ENCODE data around the gene MST1.
A peak's percentile ranks its signal among the peaks of the same experiment; 100 is the strongest.
"Not testable (repeated sequence)": the region's sequence is repeated elsewhere in the genome, so short reads cannot be mapped to it uniquely, and the experiment has no call there.

The MST1 gene

DNA sequence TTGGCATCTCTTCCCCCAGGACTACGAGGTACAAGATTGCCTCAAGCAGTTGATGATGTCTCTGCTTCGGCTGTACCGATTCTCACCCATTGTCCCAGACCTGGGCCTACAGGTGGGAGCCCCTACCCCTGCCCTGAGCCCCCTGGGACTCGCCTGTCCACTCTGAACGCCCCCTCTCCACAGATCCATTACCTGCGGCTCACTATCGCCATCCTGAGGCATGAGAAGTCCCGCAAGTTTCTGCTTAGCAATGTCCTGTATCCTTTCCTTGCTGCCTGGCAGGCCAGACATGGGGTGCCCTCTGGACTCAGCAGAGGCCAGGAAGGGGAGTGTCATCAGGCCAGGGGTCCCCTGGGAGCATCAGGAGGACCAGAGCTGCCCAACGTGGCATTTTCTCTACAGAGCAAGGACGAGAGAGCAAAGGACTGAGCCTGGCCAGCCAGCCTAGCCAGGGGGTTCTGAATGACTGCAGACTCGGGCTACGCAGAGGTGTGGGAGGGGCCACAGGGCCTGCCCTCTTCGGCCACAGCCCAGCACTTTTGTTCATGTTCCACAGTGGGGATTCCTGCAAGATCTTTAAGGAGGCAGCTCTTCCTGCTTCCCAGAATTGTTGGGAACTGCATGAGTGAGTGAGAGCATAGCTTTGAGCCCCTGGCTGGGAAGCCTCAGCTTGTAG is 11.3 kb upstream of the MST1 start:
- DNase-seq, result no peak

DNA sequence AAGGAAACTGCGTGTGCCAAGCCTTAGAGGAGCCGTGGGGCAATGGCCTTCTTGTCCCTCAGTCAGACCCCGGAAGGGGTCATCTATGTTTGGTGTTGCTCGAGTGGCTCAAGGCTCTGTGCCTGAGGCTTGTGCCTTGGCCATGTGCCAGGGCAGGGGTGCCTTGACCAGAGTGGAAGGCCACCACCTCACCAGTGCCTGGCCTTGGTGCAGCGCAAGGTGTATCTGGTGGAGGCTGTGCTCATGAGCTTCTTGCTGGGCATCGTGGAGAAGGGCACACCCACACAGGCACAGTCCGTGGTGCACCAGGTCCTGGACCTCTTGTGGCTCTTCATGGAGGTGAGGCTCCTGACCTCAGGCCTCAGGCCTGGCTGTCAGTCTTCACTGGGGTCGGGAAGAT is 10.7 kb upstream of the MST1 start:
- no peak for DNase-seq

DNA sequence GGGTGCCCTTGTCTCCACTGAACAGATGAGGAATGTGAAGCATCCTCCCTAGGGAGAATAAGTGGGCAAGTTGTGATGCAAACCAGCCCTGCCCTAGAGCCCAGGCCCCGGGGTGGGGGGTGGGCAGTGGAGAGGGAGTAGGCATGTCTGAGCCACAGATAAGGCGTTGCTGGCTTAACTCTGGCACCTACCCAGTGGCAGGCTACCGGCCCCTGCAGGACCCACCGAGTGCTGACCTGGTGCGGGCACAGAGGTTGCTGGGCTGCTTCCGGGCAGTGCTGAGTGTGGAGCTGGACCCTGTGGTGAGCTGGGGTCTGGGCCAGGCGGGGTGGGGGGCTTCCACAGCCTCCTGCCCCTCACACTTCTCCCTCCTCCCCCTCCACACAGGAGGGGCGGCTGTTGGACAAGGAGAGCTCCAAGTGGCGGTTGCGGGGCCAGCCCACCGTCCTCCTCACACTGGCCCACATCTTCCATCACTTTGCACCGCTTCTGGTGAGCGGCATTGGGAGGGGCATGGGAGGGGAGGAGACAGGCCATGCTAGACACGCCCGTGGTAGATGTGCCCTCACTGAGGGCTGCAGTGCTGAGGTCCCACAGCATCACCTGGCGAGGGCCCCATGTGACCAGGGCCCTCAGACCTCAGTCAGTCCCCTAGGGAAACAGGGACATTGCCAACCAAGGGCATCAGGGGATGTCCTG is 10.2 kb upstream of the MST1 start:
- DNase-seq, result peak; percentile 53

DNA sequence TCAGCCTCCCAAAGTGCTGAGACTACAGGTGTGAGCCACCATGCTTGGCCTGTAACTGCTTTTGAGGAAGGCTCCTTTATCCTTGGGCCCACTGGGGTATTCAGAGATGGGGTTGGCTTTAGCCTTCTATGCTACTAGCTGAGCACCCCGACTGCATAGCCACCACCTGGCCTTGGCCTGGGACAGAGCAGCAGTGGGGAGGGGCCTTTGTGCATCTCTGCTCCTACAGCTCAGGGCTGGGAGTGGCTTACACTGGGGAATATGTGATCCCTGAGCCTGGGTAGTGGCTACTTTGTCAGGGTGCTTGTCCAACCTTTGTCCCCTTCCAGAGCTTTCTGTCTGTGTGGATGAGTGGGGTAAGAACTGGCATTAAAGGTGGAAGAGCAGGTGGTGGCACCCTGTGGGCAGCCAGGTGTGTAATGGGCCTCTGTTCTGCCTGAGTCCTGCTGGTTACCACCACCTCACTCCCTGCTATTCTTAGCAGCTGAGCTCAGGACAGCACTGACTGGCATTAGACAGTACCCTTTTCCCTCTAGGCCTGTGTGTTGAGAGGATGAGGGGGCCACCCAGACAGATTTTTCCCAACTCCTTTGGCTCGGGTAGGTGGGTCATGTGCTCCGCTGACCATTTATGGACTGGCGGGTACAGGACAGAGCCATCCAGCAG is 6.2 kb upstream of the MST1 start:
- not testable (repeated sequence) for DNase-seq

DNA sequence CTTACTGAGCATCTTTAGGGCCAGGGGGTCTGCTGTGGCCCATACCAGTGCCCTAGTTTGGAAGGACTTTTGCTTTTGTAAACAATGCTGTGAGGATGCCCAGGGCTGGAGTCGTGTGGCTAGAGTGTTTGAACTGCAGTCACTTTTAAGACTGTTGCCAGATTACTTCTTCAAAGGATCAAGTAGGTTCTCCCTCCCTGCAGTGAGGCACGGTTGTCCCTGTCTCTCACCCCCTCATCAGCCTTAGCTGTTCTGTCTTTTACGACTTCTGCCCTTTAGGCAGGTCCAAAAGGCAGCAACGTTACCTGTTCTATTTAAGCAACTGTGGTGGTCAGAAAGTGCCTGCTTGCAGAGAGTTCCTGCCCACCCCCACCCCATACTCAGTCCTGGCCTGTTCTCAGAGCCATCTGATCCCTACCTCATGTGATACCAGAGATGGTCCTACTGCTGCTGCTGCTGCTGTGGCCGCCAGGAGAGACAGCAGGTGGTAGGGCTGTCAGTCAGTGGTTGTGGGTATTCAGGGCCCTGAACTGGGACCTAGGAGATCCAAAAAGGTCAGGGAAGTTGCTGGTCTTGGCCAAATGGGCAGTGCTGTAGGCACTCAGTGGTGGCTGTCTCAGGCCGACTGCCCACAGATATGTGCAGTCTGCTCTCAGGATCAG is 5.3 kb upstream of the MST1 start:
- not testable (repeated sequence) for DNase-seq

DNA sequence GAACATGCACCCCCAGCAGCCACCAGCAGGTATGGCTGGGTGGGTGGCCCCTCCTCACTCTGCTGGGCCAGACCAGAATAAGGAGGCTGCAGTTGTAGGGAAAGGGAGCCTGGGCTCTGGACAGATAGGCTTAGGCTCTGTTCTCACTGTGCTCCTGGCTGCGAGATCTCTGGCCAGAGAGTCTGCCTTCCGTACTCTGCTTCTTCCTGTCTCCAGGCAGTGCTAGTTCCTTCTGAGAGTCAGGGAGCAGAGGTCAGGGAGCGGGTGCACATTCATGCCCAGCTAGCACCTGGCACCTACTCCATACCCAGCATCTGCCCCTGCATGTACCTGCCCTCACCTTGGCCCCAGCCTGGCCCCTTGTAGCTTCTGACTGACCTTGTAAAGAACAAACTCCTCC is 2.2 kb upstream of the MST1 start:
- DNase-seq, result not testable (repeated sequence)

DNA sequence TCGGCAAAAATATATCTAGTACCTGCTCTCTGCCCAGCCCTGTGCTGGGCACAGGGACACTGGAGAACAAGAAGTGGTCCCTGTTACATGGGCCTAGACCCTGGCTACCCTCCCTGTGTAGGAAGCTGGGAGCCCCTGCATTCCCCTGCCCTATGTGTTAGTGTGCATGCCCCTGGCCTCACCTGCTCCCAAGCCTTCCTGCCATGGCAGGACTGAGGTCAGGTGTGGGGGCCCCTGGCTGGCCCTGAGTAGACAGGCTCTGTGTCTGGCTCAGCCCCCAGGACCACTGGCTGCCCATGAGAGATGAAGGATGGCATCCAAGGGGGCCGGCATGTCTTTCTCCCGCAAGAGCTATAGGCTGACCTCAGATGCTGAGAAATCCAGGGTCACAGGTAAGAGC is 1.6 kb upstream of the MST1 start:
- DNase-seq, result not testable (repeated sequence)

DNA sequence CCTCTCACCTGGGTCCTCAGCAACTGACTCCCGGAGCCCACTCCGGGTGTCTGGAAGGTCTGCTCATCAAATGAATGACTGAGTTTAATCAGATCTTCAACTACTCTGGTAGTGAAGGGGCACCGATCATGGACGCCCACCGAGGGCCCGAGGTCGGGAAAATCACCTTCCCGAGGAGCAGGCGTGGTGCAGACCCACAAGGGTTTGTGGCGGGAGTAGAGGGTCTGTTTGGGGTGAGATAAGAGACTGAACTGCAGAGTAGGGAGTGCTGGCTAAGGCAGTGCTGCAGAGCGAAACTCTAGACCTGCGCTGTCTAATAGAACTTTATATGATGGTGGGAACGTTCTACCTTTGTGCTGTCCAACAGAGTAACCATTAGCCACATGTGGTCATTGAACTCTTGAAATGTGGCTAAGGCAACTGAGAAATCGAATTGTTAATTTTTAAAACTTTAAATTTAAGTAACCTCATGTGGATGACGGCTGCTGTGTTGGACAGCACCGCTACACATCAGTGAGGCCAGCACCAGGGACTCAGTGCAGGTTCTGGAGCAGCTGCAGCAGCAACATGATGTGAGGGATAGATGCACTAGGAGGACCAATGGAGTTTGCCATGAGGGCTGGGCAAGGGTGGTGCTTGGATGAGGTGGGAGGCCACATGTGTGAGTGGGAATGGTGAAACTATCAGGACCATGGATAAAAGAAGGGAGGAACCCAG is 792 bp upstream of the MST1 start:
- DNase-seq, result peak; percentile 85

DNA sequence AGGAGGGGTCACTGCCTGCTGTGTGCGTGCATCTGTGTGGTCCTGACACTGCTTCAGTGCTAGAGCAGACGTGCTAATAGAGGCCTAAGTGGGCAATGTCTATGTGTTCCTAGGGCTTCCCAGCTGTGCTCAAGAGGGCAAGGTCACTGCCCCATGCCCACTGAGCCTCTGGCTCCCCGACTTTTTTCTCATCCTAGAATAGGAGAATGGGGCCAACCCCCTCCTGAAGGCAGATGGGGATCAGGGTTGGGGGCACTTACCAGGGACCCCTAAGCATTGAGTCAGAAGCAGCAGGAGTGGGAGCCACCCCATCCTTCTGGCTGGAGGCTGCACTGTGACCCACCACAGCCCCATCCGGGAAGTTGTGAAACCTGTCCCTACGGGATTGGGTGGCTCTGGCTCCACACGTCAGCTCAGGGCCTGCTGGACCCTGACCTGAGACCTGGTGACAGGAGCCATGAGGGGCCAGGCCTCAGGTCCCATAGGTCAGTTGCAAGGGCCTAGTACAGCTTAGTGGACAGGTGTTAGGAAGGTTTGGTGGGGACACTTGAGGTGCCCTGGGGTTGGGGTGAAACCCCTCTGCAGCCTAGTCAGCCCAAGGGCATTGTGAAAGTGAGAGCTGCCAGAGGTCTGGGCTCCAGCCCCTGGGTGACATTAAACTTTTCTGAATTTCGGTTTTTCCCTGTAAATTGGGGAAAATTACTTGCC is 782 bp downstream of the MST1 start:
- DNase-seq, result not testable (repeated sequence)

DNA sequence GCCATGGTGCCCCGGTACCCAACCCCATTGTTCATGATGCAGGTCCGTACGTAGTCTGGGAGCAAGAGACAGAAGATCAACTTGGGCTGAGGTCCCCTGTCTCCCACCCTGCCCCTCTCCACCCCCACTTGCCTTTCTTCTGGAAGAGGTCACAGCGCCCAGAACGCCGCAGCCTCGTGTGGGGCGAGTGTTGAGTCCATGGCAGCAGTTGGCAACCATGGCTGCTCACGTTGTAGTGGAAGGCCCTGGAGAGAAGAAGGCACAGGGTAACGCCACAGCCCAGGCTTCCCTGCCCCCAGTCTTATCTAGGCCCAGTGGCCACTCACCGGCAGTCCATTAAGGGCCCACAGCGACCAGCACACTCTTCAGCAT is 1.9 kb downstream of the MST1 start:
- DNase-seq, result not testable (repeated sequence)

DNA sequence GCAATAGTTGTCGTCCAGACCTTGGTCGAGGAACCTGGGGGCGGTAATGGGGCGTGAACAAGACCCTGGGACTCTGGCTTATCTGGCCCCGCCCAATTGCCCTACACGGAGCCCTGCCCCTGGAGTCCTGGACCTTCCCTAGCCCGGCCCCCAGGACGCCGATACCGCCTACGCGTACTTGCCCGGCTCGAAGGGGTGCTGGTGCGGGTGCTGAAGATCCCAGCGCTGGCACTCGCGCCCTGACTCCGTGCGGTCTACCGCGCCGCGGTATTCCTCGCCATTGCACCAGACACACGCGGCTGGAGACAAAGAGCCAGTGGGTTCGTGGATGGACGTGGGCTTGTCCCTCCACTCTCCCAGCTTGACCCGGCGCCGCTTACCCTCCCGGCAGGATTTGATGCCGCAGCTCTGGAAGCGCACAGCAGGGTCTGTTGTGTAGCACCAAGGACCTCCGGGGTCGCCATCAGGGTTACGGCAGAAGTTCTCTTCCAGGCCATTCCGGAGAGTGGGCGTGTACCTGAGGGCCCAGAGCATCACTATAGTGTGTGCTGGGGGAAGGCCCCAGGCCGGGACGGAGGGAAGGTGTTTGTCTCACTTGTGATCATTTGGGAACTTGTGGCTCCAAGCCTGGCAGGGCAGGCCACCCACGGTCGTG is 2.4 kb downstream of the MST1 start:
- peak; percentile 93 for DNase-seq

DNA sequence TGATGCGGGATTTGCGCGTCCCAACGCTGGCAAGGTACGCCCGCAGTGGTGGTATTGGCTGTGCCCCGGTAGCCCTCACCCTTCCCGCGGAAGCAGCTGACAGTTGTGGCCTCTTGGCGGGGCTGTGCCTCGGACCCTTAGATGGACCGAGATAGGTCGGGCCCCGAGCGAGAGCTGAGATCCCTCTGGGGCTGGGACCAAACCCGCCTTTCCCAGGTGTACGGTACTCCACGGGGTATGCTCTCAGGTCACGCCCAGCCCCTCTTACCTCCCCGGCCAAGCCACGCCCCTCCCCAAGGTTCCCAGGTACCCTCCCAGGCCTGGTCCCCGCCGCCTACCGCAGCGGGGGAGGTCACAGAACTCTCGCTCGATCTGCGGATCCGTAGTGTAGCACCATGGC is 2.9 kb downstream of the MST1 start:
- peak; percentile 51 for DNase-seq

DNA sequence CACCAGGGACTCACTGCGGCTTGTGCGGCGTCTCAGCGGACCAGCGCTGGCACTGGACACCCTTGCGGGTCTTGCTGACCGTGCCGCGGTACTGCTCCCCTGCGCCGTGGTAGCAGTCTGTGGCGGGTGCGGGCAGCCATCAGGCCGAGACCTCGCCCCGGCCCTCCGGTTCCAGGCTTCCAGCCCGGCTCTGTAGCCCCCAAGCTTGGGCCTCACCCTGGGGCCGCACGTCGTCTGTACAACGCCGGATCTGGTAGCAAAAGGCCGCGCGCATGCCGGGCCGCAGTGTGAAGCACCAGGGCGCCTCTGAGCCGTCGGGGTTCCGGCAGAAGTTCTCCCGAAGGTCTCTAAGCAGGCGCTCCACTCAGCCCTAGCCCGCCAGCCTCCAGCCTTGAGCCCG is 3.4 kb downstream of the MST1 start:
- not testable (repeated sequence) for DNase-seq

DNA sequence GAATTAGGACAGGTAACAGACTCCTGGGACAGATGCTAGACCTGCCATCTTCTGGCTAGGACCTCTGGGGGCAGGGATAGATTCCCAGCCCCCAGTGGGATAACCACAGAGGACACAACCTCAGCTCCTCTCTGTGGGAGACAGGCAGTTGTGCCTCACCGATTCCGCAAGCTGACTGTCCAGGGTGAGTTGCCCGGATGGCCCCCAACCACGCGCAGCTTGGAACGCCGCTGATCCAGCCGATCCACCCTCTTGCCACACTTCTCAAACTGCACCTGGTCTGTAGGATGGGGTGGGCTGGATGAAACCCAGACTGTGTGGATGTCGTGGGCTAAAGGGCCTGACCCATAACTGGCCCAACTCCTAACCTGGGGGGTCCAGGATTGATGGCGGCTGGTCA is 4.2 kb downstream of the MST1 start:
- DNase-seq, result not testable (repeated sequence)

DNA sequence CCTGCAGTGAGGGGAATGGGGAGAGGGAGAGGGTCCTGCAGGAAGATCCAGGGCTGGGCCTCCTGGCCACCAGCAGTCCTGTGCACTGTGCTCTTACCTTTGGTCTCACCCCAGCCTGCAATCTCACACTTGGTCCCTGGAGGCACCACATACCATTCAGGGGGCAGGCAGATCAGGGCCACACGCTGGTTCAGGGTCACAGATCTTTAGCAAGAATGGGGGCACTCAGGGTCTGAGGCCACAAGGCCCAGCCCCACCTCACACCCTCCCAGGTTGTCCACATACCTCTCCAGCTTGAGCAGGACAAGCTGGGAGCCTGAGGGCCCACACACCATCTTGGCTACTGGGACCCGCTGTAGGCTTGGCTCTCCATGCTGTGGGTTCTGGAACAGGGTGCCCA is 4.8 kb downstream of the MST1 start:
- not testable (repeated sequence) for DNase-seq

DNA sequence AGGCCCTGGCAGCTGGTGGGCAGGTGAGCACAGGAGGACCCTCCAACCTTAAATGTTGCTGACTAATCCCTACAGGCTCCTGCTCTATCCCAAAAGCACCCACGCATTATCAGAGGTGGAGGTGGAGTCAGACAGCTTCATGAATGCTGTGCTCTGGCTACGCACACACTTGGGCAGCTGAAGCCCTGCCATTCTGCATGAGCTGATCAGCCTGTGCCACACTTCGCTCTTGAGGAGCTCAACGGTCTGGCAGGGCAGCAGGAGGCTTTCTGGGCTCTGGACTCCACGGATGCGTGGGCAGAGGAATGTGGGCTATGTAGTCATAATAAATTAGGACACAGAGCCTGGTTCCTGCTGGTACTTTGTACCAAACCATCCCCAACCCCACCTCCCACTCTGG is 6.1 kb downstream of the MST1 start:
- no peak for DNase-seq

DNA sequence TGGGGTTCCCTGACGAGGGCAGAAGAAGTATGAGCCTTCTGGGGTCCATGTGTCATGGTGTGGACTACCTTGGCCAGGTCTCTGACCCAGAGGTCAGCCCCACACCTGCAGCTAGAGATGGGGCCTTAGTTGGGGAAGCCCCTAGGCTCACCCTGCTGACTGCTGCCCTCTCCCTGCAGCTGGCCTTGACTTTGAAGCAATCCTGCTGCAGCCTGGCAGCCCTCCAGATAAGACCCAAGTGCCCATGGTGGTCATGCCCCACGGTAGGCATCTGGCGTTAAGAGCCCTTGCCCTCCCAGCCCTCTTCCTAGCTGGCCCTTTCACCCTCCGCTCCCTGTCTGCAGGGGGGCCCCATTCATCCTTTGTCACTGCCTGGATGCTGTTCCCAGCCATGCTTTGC is 7.7 kb downstream of the MST1 start:
- DNase-seq, result no peak

DNA sequence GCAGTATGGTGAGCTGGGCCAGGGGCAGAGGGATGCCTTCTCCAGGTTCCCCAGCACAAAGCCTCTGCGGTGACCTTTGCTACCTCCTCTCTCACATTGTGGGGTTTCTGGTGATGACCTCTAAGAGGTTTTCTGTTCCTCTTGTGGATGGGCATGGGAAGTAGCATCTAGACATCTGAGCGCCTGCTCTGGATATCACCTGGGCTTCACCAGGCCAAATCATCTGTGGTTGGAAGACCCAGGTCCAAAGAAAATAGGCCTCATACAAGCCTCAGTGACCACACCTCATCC is 8.1 kb downstream of the MST1 start:
- no peak for DNase-seq

DNA sequence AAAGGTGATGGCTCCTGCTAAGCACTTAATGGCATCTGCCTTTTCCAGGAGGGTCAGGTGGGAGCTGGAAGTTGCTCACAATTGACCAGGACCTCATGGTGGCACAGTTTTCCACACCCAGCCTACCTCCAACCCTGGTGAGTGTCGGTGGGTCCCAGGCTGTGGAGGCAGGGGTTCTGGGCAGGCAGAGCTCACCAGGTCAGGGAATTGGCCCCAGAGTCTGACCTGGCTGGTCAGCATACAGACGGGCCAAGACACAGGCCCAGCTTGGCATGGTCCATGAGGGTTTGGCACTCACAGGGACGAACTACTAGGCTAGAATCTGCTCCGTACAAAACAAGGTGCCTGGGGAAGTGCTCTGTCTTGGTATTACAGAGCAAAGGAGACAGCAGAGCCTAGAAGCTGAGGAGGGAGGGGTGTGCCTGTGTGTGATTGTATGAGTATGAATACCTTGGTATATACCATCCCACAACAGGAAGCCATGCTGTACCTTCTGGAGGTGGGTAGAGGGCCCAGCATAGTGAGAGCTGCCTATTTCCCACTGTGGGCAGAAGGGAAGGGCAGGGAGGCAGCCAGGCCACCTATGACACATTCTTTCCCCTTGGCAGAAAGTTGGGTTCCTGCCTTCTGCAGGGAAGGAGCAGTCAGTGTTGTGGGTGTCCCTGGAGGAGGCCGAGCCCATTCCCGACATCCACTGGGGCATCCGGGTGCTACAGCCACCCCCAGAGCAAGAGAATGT is 8.6 kb downstream of the MST1 start:
- DNase-seq, result no peak

DNA sequence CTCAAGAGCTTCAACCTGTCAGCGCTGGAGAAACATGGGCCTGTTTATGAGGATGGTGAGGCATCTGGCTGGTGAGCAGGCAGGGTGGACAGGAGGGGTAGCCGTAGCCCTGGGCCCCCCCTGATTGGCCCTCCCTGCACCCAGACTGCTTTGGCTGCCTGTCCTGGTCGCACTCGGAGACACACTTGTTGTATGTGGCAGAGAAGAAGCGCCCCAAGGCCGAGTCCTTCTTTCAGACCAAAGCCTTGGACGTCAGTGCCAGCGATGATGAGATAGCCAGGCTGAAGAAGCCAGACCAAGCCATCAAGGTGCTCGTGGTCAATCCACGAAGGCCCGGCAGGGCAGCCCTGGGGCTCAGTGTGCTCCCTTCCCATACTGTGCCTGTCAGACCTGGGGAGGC is 13.4 kb downstream of the MST1 start:
- DNase-seq, result no peak

DNA sequence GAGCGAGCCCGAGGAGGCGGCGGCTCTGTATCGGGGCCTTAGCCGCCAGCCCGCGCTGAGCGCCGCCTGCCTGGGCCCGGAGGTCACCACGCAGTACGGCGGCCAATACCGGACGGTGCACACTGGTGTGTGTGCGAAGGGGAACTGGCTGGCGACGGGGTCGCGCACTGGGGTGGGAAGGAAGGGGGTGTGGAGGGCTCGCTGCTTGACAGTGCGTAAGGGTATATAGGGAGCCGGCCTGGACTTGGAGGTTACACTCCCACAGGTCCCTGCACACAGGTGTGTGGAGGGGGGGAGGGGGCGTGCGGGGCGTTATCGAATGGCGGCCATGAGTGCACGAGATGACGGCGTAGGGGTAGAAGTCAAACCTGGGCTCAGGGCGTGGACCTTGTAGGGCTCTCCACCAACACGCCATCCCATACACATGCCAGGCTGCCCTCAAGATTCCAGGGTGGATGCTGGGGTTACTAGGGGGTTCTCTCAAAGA is 14.7 kb downstream of the MST1 start:
- DNase-seq, result no peak
